ENCODE measurements around the gene ROS1.

- TF ChIP-seq POLR2AphosphoS5 (IDR thresholded peaks at IDR 0.05; ENCODE audit: insufficient read depth in 1 of 2, low read depth in 1 of 2), result no peak
- TF ChIP-seq POLR2A (IDR thresholded peaks at IDR 0.05), result no peak
- no peak for TF ChIP-seq CTCF (IDR thresholded peaks at IDR 0.05)
Observed at GRCh38 chr6:117432273-117432672, 6.5 kb upstream of the ROS1 start.

Measured in vagina (tissue), 2 donors.